ENCODE measurements around the gene EHF.

Gene EHF

DNA sequence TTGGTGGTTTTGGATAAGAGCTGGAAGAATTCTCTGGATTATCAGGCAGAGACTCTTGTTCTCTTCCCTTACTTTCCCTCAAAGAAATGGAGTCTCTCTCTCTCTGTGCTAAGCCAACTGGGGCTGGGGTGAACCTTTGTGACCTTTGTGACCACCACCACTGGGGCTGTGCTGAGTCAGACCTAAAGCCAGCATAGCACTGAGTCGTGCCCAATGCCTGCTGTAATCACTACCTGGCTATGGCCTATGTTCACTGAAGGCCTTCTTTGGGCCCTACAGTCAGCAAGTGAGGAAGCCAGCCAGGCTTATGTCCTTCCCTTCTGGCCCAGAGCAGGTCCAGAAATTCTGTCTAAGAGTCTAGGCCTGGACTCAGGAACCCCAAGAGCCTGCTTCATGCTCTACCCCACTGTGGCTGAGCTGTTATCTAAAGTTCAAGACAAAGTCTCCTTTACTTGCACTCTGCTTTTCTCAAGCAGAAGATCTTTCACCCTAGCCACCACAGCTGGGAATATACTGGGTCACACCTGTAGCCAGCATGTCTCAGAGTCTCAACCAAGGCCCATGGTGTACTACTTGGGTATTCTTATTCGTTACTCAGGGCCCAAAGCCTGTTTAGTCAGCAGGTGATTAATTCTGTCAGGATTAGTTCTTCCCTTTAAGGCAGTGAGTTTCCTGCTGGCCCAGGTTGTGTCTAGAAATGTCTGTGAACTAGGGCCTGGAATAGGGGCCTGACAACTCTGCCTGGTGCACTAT is 86.0 kb downstream of the EHF start:
- H3K9me3 ChIP-seq (ENCODE audit: control insufficient read depth, low read length): no peaks in the 10 kb centered on the region
- no peaks in the 10 kb centered on the region for H3K36me3 ChIP-seq (ENCODE audit: control insufficient read depth, insufficient read depth, low read length)
- H3K9ac ChIP-seq: no peak overlapping the region
- H3K4me3 ChIP-seq (ENCODE audit: low read depth, low read length): no peak overlapping the region
- H3K27ac ChIP-seq: no peak overlapping the region
- H2AFZ ChIP-seq: no peak overlapping the region
- no peaks in the 10 kb centered on the region for H3K27me3 ChIP-seq (ENCODE audit: control insufficient read depth, insufficient read depth, low read length)
- TF ChIP-seq, protein P1, sequence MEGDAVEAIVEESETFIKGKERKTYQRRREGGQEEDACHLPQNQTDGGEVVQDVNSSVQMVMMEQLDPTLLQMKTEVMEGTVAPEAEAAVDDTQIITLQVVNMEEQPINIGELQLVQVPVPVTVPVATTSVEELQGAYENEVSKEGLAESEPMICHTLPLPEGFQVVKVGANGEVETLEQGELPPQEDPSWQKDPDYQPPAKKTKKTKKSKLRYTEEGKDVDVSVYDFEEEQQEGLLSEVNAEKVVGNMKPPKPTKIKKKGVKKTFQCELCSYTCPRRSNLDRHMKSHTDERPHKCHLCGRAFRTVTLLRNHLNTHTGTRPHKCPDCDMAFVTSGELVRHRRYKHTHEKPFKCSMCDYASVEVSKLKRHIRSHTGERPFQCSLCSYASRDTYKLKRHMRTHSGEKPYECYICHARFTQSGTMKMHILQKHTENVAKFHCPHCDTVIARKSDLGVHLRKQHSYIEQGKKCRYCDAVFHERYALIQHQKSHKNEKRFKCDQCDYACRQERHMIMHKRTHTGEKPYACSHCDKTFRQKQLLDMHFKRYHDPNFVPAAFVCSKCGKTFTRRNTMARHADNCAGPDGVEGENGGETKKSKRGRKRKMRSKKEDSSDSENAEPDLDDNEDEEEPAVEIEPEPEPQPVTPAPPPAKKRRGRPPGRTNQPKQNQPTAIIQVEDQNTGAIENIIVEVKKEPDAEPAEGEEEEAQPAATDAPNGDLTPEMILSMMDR (IDR thresholded peaks at IDR 0.05): no peak
- no peaks in the 10 kb centered on the region for H3K79me2 ChIP-seq
- H3K4me1 ChIP-seq: no peaks in the 10 kb centered on the region
- no peak overlapping the region for H3K4me2 ChIP-seq (ENCODE audit: low read length)

DNA sequence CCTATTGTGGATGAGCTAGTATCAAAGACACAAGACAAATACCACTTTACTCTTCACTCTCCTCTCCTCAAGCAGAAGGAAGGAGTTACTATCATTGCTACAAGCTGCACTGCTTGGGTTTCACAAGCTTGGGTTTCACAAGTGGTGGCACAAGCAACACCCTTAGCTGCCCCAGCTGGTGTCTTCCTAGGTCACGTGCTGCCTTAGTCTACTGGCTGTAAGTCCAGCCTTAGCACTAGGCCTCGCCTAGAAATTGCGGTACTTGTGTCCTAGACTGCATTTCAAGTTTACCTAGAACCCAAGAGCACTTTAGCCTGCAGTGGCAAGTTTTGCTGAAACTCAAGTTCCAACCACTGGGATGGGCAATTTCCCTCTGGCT is 86.6 kb downstream of the EHF start:
- TF ChIP-seq, protein P1 (IDR thresholded peaks at IDR 0.05): no peak
- Histone ChIP-seq H3K79me2 (no peaks in the 10 kb centered on the region), H3K36me3 (ENCODE audit: control insufficient read depth, insufficient read depth, low read length) (no peaks in the 10 kb centered on the region), H2AFZ (no peak overlapping the region), H3K9ac (no peak overlapping the region), H3K27me3 (ENCODE audit: control insufficient read depth, insufficient read depth, low read length) (no peaks in the 10 kb centered on the region), H3K9me3 (ENCODE audit: control insufficient read depth, low read length) (no peaks in the 10 kb centered on the region), H3K4me1 (no peaks in the 10 kb centered on the region), H3K27ac (no peak overlapping the region), H3K4me2 (ENCODE audit: low read length) (no peak overlapping the region), H3K4me3 (ENCODE audit: low read depth, low read length) (no peak overlapping the region)
